HUDEP-2 (cell line): ENCODE results near the gene KLK3.

Experiments used
- DNase-seq, 76 experiments: peaks; one replicate each; lab custom pipeline; 2025; ENCODE audit not compliant: unreplicated experiment in 76 of 76; lab: John Stamatoyannopoulos, UW

Gene KLK3

GRCh38 chr19:50896591-50897190 lies 42.0 kb downstream of the KLK3 start:
- peak in 61 of 76 experiments; percentile 5 to 86 (median 51) for DNase-seq

DNA sequence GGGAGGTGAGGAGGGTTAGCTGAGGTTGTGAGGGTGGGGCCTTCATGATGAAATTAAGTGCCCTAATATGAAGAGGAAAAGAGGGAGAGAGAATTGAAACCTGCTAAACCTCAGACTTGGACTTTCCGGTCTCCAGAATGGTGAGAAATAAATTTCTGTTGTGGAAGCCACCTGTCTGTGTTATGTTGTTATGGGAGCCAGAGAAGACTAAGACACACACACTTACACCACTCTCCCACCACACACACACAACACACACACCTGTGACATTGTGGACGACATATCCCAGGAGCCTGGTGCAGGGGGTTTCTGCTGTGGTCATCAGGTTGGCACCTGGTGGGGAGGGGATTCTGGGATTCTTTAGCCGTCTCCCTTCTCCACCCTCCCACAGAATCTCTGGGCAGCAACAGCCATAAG lies 42.5 kb downstream of the KLK3 start:
- DNase-seq = no peak

- DNase-seq = no peak
Observed at GRCh38 chr19:50897612-50898011, 42.9 kb downstream of the KLK3 start.

DNA sequence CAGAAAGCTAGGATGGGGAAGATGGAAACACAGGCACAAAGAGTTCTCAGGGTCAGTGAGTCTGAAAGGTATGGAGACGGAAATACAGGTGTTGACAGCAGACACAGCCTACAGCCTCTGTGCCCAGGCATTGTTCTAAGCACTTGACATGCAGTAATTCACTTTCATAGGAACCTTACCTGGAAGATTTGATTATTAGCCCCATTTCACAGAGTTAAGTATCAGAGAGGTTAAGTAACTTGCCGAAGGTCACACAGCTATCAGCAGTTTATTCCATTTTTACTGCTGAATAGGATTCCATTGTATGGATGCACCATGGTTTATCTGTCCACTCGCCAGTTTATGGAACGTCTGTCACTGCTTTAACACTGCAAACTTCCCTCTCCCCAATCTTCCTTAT lies 43.3 kb downstream of the KLK3 start:
- DNase-seq = no peak

GRCh38 chr19:50899569-50899968 lies 44.9 kb downstream of the KLK3 start:
- DNase-seq = peak in 15 of 76 experiments; percentile 5 to 38 (median 19)

GRCh38 chr19:50902640-50903039 lies 47.9 kb downstream of the KLK3 start:
- DNase-seq = no peak

GRCh38 chr19:50906217-50906616 lies 51.5 kb downstream of the KLK3 start:
- DNase-seq = peak in 40 of 76 experiments; percentile 3 to 71 (median 32)

DNA sequence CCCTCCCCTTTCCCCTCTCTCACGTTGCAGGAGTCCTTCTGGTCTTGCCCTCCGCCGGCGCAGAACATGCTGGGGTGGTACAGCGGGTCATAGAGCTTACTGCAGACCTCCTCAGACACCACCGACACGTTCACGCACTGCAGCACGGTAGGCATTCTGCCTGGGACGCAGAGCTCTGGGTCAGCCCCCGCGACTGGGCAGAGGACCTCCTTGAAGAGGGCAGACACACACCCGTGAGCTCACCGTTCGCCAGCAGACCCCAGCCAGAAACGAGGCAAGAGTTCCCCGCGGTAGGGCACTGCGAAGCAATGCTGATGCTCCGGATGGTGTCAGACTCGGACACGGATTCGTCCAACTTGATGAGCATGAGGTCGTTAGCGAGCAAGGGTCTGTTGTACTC lies 53.6 kb downstream of the KLK3 start:
- DNase-seq = no peak

DNA sequence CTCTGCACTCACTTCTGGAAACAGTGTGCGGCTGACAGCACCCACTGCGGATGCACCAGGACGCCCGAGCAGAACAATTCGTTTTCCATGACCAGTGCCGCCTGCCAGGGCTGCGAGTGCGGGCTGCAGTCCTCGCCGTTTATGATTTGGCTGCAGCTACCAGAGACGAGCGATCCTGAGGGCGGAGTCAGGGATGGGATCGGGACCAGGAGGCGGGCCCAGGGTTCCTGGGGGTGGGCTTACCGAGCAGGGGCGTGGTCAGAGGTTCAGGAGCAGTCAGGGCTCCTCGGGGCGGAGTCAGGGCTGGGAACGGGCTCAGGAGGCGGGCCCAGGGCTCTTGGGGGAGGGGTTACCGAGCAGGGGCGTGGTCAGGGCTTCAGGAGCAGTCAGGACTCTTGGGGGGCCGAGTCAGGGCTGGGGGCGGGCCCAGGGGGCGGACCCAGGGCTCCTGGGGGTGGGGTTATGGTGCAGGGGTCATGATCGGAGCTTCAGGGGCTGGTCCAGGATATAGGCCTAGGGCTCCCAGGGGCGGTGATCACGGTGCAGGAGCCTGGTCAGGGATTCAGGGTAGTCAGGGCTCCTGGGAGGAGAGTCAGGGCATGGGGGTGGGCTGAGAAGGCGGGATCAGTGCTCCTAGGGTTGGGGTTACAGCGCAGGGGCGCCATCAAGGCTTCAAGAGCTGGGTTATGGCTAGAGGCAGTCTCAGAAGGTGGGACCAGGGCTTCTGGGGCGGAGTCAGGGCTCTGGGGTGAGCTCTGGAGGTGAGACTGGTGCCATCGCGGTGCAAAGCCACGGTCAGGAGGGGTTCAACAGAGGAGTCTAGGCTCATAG lies 54.7 kb downstream of the KLK3 start:
- peak in 69 of 76 experiments; percentile 8 to 86 (median 58) for DNase-seq
